ENCODE measurements around the gene EHD4.

The EHD4 gene

DNA sequence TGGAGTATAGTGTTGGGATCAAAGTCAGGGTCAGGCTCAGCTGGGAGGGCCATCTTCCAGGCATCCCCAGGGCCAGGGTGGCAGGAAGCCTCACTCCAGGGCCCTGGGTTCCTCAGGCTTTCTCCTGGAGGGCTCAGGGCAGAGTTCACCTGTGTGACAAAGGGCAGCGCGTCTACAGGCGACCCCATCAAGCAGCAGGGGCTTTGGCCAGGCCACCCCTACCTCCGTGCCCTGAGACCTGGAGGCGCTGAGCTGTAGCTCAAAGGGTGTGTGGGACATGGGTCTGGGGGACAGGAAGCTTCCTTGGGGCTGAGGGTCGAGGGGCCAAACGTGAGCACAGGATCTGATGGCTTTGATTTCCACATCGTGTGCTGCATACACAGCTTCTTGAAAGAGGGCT is 91.3 kb downstream of the EHD4 start:
- DNase-seq (ENCODE audit: low spot score) = no peak

DNA sequence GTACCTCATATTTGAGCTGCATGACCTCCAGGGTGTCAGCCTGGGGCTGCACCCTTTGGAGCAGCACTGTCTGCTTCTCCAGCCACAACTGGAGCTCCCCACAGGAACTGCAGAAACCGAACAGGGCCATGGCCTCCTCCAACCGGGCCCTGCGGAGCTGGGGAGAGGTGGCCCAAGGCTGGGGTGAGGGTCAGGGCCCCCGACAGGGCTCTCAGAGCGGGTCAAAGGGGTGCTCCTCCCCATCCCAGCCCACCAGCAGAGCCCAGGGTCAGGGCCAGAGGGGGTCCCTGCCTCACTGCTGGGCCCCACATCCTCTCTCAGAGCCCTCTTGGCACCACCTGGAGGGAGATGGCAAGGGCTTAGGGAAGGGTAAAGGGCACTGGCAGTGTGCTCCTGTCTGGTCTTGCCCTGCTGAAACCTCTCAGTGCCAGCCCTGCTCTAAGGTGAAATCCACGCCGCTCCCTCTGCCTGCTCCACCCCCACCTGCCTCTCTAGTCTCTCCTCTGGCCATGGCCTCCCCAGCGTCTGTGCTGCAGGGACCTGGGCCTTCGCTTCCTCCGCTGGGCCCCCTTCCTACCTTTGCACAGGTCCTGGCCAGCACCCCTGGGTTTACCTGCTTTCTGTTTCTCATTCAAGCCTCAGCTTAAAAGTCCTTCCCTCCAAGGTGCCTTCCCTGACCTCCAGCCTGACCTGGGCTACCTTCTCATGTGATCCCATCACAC is 92.0 kb downstream of the EHD4 start:
- no peak for DNase-seq (ENCODE audit: low spot score)

DNA sequence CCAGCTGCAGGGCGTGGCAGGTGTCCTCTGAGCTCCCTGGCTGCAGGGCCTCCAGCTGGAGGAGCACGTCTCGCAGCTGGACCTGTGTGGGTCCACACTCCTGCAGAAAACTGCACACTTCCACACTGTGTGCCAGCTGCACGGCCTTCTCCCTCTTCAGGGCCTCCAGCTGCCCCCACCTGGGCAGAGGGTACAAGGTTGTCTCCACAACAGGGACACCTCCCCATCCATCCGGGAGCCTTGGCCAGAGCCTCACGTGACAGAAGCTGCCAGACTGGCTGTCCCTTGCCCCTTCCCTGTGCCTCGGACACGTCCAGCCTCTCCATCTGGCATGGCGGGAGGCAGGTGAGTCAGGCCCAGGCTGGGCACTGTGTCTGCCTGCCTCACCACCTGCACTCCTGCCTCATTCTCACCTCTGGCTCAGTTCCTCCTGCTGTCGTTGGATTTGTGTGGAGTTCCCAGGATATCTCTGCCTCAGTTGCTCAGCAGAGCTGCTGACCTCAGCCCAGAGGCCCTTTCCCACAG is 93.0 kb downstream of the EHD4 start:
- DNase-seq (ENCODE audit: low spot score) = no peak

DNA sequence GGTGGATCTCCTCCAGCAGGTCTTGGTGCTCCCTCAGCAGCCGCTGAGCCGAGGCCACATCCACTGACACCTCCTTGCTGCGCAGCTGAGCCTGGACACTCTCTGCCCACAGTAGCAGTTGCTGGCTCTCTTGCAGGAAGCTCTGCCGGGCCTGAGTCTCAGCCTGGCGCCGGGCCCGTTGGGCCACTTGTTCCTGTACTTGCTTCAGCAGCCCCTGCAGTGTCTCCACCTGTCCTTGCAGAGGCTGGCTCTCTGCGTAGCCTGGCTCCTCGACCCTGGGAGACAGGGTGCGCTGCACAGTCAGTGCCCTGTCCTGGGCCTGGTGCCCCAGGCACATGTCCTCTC is 94.0 kb downstream of the EHD4 start:
- DNase-seq (ENCODE audit: low spot score) = no peak

DNA sequence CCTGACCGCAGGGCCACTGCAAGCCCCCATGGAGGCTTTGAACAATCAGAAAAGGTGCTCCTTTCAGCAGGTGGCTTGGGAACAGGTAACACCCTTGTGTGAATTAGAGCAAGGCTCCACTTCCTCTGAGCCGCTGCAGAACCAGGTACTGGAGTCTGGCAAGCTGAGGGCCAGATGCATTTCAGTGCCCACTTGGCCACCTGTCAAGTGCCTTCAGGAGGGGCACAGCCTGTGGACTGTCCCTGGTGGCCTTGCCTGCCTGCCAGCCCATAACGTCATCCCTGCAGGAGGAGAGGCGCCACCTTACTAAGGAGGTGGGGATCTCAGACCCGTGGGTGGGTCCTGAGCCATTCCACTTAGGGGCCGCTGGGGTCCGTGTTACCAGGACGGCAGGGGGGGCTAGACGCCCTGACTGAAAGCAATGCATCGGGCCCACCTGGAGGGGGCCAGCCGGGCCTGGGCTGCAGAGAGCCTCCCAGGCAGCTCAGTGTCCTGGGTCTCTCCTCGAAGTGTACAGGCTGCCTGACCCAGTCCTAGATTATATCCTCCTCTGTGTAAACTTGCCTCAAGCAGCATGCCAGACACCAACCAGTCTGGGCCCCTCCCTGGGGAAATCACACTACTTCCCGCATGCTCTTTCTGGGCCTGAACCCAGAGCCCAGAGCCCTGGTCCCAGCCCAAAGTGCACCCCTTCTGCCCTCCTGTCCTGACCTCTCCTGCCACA is 94.6 kb downstream of the EHD4 start:
- DNase-seq (ENCODE audit: low spot score) = no peak

DNA sequence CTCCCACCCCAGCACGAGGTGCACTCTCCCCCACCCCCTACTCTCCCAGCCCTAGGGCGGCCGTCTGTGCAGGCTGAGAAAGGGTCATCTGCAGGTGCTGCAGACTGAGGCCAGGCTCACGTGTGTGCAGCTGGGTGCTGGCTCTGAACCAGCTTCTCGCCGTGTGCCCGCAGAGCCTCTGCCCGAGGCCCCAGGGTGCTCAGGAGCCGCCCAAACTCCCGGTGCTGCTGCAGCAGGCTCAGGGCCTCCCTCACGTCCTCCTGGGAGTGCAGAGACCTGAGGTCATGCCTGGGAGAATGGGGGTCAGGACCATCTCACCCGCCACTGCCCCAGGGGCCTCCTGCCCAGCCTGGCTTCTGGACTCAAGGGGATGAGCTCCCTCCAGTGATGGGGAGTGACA is 95.7 kb downstream of the EHD4 start:
- no peak for DNase-seq (ENCODE audit: low spot score)

DNA sequence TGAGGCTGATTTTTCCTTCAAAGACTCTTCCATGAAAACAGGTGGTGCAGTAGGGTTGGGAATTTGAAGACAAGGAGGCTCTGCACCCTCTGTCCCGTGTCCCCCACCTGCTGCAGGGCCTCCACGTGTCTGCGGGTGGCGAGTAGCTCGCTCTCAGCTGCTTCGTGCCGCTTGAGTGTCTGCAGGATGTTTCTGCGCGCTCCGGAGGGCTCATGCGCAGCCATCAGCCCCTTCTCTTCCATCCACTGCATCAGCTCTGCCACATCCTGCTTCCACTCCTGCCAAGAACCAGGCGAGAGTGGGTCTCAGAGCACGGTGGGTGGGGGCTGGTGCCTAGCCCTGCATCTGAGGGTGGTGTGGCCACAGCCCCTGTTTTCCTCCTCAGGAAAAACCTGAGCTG is 96.3 kb downstream of the EHD4 start:
- no peak for DNase-seq (ENCODE audit: low spot score)

DNA sequence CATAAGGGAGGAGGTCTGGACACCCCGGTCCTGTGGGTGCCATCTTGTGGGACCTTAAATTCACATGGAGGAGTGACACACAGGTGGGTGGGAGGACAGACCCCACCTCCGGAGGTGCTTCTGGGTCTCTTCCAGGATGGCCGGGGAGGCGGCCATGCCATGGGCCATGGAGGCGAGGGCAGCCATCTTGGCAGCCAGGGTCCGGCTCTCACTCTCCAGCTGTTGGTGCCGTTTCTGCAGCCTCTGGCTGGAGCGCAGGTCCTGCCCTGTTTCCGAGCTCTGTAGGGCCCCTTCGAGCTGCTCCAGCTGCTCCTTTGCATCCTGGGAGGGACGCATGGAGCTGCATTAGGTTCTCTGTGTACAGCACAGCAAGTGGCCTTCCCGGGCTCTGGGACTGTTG is 97.6 kb downstream of the EHD4 start:
- no peak for DNase-seq (ENCODE audit: low spot score)

DNA sequence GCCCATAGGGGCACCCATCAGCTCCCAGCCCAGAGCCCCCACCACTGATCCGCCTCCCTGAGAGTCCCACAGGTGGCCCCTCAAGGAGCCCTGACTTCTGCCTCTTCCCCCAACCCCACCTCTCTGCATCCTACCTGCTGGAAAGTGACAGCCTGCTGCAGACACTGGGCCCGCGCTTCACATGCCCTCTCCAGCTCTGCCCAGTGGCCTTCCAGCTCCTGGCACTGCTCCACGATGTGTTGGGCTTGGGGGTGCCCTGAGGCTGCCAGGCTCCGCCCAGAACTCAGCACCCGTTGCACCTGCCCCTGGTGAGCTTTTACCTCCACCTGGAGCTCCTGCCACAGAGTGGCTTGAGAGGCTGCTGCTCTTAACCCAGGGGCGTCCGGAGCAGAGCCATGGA is 98.6 kb downstream of the EHD4 start:
- no peak for DNase-seq (ENCODE audit: low spot score)

DNA sequence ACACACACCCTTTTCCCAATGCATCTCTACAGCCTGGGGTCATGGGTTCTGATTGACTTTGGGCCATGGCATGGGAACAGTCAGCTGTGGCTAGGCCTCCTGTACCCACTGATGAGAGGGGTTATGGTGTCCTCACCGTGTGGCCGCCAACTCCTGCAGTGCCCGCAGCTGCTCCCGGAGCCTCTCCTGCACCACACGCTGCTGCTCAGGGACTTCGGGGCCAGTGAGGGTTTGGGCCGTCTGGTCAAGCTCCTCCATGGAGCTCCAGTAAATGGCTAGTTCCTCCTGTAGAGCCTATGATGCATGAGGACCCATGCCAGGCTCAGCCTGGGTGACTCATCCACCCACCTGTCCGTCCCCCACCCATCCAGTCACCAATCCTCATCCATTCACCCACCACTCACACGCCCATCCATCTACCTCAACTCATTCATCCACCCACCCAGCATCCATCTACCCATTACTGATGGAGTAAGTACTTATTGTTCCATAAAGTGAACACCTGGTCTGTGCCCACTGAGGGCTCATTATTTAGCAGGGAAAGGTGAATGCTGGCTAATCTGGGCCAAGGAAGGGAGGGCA is 100.1 kb downstream of the EHD4 start:
- DNase-seq (ENCODE audit: low spot score) = no peak

DNA sequence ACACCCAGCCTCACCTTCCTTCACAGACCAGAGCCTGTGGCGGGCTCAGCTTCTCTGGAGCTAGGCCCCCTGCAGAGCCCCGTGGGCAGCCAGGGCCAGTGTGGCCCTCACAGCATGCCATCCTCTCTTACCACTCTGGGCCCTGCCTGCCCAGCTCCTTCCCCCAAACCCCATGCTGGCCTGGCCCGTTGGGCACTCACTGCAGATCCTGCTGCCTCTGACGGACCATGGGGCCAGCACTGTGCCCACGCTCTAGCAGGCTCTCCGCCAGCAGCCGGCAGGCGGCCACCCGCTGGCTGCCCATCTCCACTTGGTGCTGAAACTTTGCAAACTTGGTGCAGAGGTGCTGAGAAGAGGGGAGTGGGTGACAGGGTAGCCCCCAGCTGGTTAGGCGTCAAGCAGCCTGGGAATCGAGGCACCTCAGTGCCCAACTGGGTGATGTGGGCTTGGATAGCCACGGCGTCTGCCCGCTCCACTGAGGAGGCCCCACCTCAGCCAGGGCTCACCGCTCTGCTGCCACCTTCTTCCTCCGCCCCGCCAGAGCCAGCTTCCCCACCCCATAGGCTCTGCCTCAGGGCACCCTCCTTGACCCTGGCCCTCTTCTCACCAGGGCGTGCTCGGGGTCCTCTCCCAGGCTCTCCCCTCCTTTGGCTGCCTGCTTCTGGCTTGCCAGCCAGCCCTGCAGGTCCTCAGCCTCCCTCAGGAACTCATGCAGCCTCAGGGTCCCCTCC is 101.0 kb downstream of the EHD4 start:
- no peak for DNase-seq (ENCODE audit: low spot score)

DNA sequence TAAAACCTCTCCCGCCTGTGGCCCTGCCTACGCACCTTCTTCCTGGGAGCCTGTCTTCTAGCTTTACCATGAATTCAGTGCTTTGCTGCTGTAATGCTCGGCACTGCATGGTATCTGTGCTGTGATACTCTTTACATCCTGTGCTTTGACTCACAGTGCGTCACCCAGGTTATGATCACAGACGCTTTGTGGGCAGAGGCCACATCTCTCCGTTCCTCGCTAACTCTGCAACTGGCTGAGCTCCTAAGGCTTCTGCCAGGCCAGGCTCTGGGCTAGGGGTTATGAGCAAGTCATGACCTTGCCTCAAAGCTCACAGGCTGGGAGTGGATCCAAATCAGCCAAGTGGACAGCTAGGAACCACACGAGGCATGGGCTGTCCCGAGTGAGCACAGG is 101.7 kb downstream of the EHD4 start:
- DNase-seq (ENCODE audit: low spot score) = no peak

DNA sequence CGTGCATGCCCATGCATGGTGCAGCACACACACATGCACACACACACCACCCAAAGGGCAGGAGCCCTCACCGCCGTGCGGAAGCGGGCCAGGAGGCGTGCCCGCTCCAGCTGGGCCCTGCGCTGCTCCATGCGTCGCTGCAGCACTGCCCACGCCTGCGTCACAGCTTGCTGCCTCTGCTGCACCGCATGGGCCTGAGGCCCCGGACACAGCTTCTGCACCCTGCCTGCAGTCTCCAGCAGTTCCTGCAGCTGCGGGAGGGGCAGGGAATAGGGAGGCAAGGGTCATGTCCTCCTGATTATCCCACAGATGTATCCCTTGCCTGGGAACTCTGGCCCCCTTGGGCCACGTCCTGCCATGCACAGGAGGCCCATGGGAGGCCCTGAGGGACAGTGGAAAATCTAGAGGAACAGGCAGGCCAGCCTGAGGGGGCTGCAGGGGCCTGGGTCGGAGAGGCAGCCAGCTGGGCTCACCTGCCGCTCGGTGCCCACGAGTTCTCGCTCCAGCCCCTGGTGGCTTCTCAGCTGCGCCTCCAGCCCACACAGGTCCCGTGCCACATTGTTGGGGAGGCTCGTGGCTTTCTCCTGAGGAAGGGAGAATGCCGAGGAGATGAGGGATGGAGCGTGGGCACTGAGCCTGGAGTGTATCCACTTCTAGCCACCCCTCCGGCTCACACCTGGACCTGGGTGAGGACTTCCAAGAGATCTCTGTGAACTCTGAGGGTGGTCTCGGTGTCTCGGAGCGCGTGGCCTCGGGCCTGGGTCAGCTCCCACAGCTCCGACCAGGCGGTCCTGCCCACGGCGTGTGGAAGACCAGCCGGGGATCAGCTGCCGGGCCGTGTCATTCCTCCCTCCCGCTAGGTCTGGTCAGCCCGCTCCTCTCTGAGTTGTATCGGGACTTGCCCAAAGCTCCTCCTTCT is 102.3 kb downstream of the EHD4 start:
- DNase-seq (ENCODE audit: low spot score) = no peak

DNA sequence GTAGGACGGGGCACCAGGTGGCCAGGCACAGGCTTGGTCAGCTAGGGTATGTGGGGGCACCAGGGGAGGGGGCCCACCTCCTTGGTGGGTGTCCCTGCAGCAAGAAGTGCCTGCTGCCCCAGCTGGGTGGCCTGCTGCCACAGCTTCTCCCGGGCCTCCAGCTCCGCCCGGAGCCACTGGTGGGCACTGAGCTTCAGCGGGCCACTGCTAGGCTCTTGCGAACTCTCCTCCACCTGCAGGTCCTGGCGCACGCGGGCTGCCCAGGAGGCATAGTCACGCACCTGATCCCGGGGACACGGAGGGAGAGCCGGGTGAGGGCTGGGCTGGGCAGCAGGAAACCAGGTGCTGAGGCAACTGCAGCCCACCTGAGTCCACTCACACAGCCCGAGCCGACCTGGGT is 104.0 kb downstream of the EHD4 start:
- no peak for DNase-seq (ENCODE audit: low spot score)

DNA sequence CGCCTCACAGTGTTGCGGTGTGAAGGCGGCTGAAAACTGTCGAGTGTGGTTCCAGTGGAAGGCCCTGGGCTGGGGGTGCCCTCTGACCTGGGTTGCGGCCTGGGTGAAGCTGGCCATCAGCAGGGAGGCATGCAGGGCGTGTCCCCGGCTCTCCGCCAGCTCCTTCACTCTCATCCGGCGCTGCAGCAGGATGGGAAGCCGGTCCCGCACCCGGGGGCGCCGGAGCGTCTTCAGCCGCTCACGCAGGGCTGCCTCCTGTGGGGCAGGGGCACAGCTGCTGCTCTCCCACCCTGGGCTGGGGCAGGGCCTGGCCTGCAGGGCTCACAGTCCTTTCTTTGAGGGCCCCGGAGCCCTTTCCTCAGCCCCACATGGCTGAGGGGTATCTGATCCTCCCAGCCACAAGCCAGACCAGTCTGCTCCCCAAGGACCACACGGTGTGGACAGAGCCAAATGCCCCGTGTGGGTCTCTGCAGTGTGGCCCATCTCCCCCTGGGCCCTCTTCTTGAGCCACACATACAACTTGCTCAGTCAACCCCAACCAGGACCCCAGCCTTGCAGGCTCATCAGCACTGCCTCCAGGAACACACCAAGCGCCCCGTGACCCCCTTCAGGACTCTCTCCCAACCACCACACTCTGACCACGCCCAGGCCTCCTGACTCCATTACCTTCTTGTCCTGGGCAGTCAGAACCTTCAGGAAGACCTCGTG is 105.3 kb downstream of the EHD4 start:
- no peak for DNase-seq (ENCODE audit: low spot score)

DNA sequence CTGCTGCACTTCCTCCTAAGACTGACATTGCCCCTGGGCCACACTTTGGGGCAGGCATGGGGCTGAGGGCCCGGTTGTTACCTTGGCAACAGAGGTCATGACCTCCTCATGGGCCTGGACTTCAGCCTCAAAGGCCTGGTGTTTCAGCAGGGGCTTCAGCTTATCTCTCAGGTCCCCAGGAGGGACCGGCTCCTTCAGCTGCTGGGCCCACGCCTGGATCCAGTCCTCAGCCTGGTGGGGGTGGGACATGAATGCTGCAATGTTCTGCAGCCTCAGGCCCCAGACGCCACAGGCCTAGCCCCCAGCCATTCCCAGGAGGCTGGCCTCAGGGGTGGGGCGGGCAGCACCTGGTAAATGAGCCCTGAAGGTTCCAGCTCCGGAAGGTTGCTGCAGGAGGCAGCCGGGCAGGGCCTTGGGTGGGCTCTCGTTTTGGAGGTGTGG is 106.1 kb downstream of the EHD4 start:
- DNase-seq (ENCODE audit: low spot score) = no peak

DNA sequence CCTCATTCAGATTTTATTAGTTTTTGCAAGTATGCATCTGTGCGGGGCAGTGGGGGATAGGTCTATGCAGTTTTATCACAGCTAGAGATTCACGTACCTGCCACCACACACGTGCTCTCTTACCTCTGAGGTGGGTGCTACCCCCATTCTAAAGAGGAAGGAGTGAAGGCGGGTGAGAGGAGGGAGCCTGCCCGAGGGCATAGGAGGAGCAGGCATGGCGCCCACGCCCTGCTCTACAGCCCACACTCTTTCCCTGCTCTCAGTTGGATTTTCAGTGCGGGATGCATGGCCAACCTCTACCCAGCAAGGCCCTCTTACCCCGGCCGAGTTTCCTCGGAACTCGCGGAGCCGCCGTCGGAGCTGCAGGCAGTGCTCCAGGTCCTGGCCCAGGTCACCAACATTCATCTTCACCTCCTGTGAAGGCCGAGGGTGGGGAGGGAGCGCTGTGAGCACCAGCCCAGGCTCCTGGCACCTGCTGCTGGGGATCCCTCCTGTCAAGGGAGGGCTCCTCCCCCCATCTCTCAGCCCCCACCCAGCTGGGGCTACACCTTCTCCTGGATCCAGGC is 106.8 kb downstream of the EHD4 start:
- DNase-seq (ENCODE audit: low spot score) = no peak

DNA sequence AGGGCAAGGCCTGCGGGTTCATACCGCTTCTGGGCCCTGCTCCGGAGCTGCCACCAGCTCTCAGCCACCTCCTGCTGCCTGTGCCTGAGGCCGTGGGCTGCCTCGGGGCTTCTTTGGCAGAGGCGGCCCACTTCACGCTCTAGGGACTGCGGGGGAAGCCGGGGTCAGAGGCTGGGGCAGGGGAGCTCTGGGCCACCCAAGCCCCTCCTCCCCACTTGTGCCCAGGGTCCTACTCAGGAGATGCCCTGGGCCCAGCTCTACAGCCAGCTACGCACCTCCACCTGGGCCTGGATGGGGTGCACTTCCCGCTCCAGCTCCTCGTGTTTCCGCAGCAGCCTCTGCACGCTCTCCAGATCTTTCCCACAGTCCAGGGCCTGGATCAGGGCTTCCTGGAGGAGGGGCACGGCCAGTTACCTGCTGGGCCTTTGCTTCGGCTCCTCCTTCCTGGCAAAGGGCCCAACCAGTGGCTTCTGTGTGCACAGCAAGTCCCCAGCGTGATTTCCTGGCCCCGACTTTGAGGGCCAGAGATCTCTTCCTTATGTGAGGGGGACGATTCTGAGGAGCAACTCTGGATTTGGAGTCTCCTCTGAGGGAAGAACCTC is 109.7 kb downstream of the EHD4 start:
- no peak for DNase-seq (ENCODE audit: low spot score)

DNA sequence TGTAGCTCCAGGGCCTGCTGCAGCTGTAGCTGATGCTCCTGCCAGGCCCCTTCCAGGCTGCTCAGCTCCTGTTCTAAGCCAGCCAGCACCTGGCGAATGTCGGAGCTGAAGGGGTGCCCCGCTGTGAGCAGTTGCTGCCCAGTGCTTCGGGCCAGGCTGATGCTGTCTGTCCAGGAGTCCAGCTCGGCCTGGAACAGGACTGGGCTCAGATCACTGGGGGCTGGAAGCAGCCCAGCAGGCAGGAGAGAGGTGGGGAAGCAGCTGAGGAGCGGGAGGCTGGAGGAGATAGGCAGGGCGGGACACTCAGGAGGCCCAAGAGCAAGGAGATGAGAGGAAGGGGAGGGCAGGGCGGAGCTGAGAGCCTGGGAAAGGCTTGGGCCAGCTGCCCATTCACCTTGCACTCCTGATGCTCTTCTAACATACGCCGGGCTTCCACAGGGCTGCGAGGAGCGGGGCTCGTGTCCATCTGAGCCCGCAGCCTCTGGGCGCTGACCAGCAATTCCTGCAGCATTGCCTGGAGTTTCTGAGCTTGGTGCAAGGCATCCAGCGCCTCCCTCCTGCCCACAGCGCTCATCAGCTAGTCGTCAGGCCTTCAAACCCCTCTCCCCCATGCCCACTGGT is 110.5 kb downstream of the EHD4 start:
- DNase-seq (ENCODE audit: low spot score) = no peak
